Left colon (tissue), 2 donors: ENCODE data around the gene TIAM2. TPM values are rescaled to one million over a fixed set of nuclear protein-coding genes. Genes with fewer than 3 reads are reported as not detected.

Experiments
- ATAC-seq: fragments of 200-7000 bp; cut with Tn5 transposase; one replicate; pipeline ENCODE4 v1.9.1; 2020; ENCODE audit warnings: mild to moderate bottlenecking, moderate library complexity
- DNase-seq, 2 donors: peaks; one replicate each; pipeline ENCODE4 v3.0.0-alpha.2; 2020
- intact Hi-C, 2 donors: fragments of 100-400 bp; cut with DNase I in 1 of 2; cut with micrococcal nuclease in 1 of 2; formaldehyde crosslinking; loops; one replicate each; pipeline versions ENCODE4 v1.11.2 to v1.14.0; 2022; cut with DNase I, micrococcal nuclease
- total RNA-seq, 2 donors: library from RNA; stranded (reverse); fragmentation: NEBNext Ultra II Directional; extraction: Animal tissue kit (Norgen Biotek cat#: 25700); gene quantifications; one replicate each; pipeline ENCODE4 v1.2.1, GENCODE V29; 2021
- donor health status: DM: no; HTN: no; CAD: no.
- donor health status: DM: yes; HTN: yes; CAD: no.

The TIAM2 gene
- total RNA-seq, 2 donors from 2014 or later, result 5.9 to 6.2 TPM

GRCh38 chr6:155143029-155143577 is 148.0 kb downstream of the TIAM2 start:
- intact Hi-C loops, result no loop called here
- no peak for DNase-seq
- no peak for ATAC-seq

GRCh38 chr6:155143578-155144106 is 148.5 kb downstream of the TIAM2 start:
- no peak for DNase-seq
- ATAC-seq, result no peak
- intact Hi-C loops, result no loop called here

GRCh38 chr6:155146205-155146604 is 151.1 kb downstream of the TIAM2 start:
- no peak for ATAC-seq
- intact Hi-C loops, result no loop called here
- no peak for DNase-seq

- ATAC-seq, result no peak
- intact Hi-C loops, result no loop called here
- no peak for DNase-seq
Observed at GRCh38 chr6:155147958-155148663, 153.0 kb downstream of the TIAM2 start.

GRCh38 chr6:155150967-155151671 is 156.0 kb downstream of the TIAM2 start:
- intact Hi-C loops, result no loop called here
- no peak for ATAC-seq
- no peak for DNase-seq

GRCh38 chr6:155152211-155153076 is 157.3 kb downstream of the TIAM2 start:
- ATAC-seq (no peak), DNase-seq (no peak)
- intact Hi-C loops, result no loop called here

GRCh38 chr6:155154158-155154830 is 159.2 kb downstream of the TIAM2 start:
- DNase-seq (no peak), ATAC-seq (peak; percentile 77)
- intact Hi-C loops, result no loop called here

- intact Hi-C loops, result no loop called here
- DNase-seq (no peak), ATAC-seq (no peak)
Observed at GRCh38 chr6:155155787-155156447, 160.8 kb downstream of the TIAM2 start.

GRCh38 chr6:155157101-155157500 is 162.0 kb downstream of the TIAM2 start:
- intact Hi-C loops, result no loop called here
- no peak for ATAC-seq

GRCh38 chr6:155158030-155158843 is 163.1 kb downstream of the TIAM2 start:
- intact Hi-C loops, result no loop called here
- DNase-seq, result no peak
- ATAC-seq, result no peak

More at GRCh38 chr6:155157101-155157500, 162.0 kb downstream of the TIAM2 start:
- no peak for DNase-seq

- intact Hi-C loops, result no loop called here
- no peak for ATAC-seq
- DNase-seq, result no peak
Observed at GRCh38 chr6:155162682-155163081, 167.6 kb downstream of the TIAM2 start.

- DNase-seq, result no peak
- no peak for ATAC-seq
- intact Hi-C loops, result no loop called here
Observed at GRCh38 chr6:155163601-155164000, 168.5 kb downstream of the TIAM2 start.

- intact Hi-C loops, result no loop called here
- ATAC-seq, result no peak
Observed at GRCh38 chr6:155165029-155165710, 170.1 kb downstream of the TIAM2 start.

GRCh38 chr6:155170519-155170918 is 175.4 kb downstream of the TIAM2 start:
- intact Hi-C loops, result loop anchor here (10.0 kb wide), 3 partner anchors 246 to 496 kb away; no protein-coding TSS in a partner anchor
- no peak for DNase-seq
- ATAC-seq, result no peak

More at GRCh38 chr6:155165029-155165710, 170.1 kb downstream of the TIAM2 start:
- no peak for DNase-seq

GRCh38 chr6:155171109-155171746 is 176.1 kb downstream of the TIAM2 start:
- intact Hi-C loops, result loop anchor here (10.0 kb wide), 3 partner anchors 246 to 496 kb away; no protein-coding TSS in a partner anchor
- ATAC-seq, result no peak
- DNase-seq, result no peak
